HepG2 (cell line): ENCODE measurements around the gene IFI30.

Experiments used
- DNMT1 ChIP-seq: sonication (generic); formaldehyde crosslinking; IDR thresholded peaks from 2 replicates; pipeline ENCODE4 v1.5.1; 2020; ENCODE audit warnings: mild to moderate bottlenecking, missing genetic modification reagents
- ETV5 ChIP-seq: IDR thresholded peaks from 2 replicates; pipeline ENCODE4 v1.6.1; 2018; ENCODE audit warnings: missing biosample characterization, missing genetic modification reagents, inconsistent platforms, borderline replicate concordance
- IKZF1 ChIP-seq: fragments of 450-650 bp; IDR thresholded peaks from 2 replicates; pipeline ENCODE4 v1.7.1; 2016
- IRX3 ChIP-seq: sonication (generic); formaldehyde crosslinking; IDR thresholded peaks from 2 replicates; pipeline ENCODE4 v1.8.1; 2023; ENCODE audit warnings: mild to moderate bottlenecking, low read depth, missing genetic modification reagents, borderline replicate concordance
- MED1 ChIP-seq: sonication (generic); formaldehyde crosslinking; IDR thresholded peaks from 2 replicates; pipeline ENCODE4 v1.4.0; 2020; ENCODE audit warnings: missing genetic modification reagents
- NAIF1 ChIP-seq: sonication (generic); formaldehyde crosslinking; IDR thresholded peaks from 2 replicates; pipeline ENCODE4 v1.5.0; 2020; ENCODE audit warnings: mild to moderate bottlenecking, missing genetic modification reagents, borderline replicate concordance
- POLR2A ChIP-seq, 2 experiments: IDR thresholded peaks; 2 replicates each; pipeline ENCODE4 v1.6.1; 2011; ENCODE audit warnings: low read depth in 2 of 2, low read length in 2 of 2, mild to moderate bottlenecking in 1 of 2, moderate library complexity in 1 of 2; ENCODE audit not compliant: insufficient read depth in 1 of 2
- SIN3B ChIP-seq: fragments of 150-350 bp; IDR thresholded peaks from 2 replicates; pipeline ENCODE4 v1.6.1; 2014; ENCODE audit warnings: low read length
- TAF1 ChIP-seq: sonication (generic); formaldehyde crosslinking; IDR thresholded peaks from 2 replicates; pipeline ENCODE4 v1.4.0; 2020; ENCODE audit warnings: missing genetic modification reagents
- TBX2 ChIP-seq: sonication (generic); formaldehyde crosslinking; IDR thresholded peaks from 2 replicates; pipeline ENCODE4 v1.5.0; 2020; ENCODE audit warnings: missing genetic modification reagents, mild to moderate bottlenecking, borderline replicate concordance
- TF ChIP-seq, protein P1 (sequence below): sonication (generic); formaldehyde crosslinking; IDR thresholded peaks from 2 replicates; pipeline ENCODE4 v1.4.0; 2020; ENCODE audit warnings: low read depth, mild to moderate bottlenecking, missing genetic modification reagents
- TF ChIP-seq, protein P2 (sequence below): IDR thresholded peaks from 2 replicates; pipeline ENCODE4 v1.6.1; 2012; ENCODE audit warnings: inconsistent platforms
- TF ChIP-seq, protein P3 (sequence below): sonication (generic); formaldehyde crosslinking; IDR thresholded peaks from 2 replicates; pipeline ENCODE4 v1.5.0; 2020; ENCODE audit warnings: mild to moderate bottlenecking, missing genetic modification reagents, moderate library complexity

DNA sequence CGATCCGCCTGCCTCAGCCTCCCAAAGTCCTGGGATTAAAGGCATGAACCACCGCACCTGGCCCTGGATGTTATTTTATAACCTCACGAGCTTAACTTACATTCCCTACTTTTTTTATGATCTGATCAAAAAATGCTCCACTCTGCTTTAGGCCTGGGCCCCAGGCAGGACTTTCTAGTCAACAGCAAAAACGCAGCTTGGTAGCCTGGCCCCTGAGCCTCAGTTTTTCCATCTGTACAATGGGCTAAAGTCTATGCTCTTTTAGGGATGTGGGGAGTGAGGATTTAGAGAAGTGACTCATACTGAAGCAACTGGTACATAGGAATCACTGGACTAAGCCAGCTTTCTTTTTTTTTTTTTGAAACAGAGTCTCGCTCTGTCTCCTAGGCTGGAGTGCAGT is 32.6 kb upstream of the IFI30 start:
- TF ChIP-seq IRX3 (no peak), ETV5 (no peak), MED1 (CRISPR knock-in tag) (no peak), TBX2 (no peak), SIN3B (no peak), NAIF1 (CRISPR knock-in tag) (no peak), POLR2A (IDR thresholded peaks at IDR 0.05; ENCODE audit: insufficient read depth in 1 of 2, low read depth in 2 of 2, low read length in 2 of 2) (no peak), DNMT1 (CRISPR knock-in tag) (no peak), IKZF1 (no peak), TAF1 (CRISPR knock-in tag) (no peak)
- TF ChIP-seq, protein P1, sequence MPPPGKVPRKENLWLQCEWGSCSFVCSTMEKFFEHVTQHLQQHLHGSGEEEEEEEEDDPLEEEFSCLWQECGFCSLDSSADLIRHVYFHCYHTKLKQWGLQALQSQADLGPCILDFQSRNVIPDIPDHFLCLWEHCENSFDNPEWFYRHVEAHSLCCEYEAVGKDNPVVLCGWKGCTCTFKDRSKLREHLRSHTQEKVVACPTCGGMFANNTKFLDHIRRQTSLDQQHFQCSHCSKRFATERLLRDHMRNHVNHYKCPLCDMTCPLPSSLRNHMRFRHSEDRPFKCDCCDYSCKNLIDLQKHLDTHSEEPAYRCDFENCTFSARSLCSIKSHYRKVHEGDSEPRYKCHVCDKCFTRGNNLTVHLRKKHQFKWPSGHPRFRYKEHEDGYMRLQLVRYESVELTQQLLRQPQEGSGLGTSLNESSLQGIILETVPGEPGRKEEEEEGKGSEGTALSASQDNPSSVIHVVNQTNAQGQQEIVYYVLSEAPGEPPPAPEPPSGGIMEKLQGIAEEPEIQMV (CRISPR knock-in tag): no peak
- TF ChIP-seq, protein P2, sequence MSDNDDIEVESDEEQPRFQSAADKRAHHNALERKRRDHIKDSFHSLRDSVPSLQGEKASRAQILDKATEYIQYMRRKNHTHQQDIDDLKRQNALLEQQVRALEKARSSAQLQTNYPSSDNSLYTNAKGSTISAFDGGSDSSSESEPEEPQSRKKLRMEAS: no peak
- TF ChIP-seq, protein P3, sequence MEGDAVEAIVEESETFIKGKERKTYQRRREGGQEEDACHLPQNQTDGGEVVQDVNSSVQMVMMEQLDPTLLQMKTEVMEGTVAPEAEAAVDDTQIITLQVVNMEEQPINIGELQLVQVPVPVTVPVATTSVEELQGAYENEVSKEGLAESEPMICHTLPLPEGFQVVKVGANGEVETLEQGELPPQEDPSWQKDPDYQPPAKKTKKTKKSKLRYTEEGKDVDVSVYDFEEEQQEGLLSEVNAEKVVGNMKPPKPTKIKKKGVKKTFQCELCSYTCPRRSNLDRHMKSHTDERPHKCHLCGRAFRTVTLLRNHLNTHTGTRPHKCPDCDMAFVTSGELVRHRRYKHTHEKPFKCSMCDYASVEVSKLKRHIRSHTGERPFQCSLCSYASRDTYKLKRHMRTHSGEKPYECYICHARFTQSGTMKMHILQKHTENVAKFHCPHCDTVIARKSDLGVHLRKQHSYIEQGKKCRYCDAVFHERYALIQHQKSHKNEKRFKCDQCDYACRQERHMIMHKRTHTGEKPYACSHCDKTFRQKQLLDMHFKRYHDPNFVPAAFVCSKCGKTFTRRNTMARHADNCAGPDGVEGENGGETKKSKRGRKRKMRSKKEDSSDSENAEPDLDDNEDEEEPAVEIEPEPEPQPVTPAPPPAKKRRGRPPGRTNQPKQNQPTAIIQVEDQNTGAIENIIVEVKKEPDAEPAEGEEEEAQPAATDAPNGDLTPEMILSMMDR: no peak
